A172 (cell line): ENCODE measurements around the gene SMARCA4. TPM values are rescaled to one million over a fixed set of nuclear protein-coding genes. Genes with fewer than 3 reads are reported as not detected.
"Not testable (repeated sequence)": the region's sequence is repeated elsewhere in the genome, so short reads cannot be mapped to it uniquely, and the experiment has no call there.

Source experiments
- DNase-seq: peaks from one replicate; pipeline ENCODE4 v3.0.0-alpha.2; 2015; ENCODE audit warnings: low spot score
- total RNA-seq: library from RNA; depleted of rRNA; stranded (reverse); fragments of >200 nt; shearing (Covaris generic); gene quantifications from 2 replicates; pipeline ENCODE4 v1.2.3, GENCODE V29; 2014

SMARCA4 gene
- total RNA-seq, 1 experiment from 2014 or later: 194 TPM

DNA sequence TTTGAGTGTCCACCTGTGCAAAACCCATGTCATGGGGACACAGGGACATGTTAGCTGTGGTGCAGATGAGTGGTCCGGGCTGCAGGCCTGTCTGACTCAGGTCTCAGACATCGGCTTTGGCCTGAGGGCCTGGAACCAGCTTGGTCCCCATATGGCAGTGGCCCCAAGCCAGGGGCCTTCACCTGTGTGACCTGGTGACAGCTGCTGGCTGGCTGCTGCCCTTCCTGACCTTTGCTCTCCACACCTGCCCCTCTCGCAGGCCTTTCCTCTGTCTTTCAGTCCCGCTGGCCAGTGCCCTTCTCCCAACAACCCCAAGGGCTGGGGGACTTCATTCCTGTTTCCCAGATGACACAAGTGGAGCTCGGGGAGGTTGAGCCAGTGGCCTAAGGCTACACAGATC is 105.5 kb downstream of the SMARCA4 start:
- DNase-seq: no peak

GRCh38 chr19:11067356-11068113 is 106.7 kb downstream of the SMARCA4 start:
- peak; percentile 45 for DNase-seq

- DNase-seq: no peak
Measured at GRCh38 chr19:11069561-11069960, 108.7 kb downstream of the SMARCA4 start.

DNA sequence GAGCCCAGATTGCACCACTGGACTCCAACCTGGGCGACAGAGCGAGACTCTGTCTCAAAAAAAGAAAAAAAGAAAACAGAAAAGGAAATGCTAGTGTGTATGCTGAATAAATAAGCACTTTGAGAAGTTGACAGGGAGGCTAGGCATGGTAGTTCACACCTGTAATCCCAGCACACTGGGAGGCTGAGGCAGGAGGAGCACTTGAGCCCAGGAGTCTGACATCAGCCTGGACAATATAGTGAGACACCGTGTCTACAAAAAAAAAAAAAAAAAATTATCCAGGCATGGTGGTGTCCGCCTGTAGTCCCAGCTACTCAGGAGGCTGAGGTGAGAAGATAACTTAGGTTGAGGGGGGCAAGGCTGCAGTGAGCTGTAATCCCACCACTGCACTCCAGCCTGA is 109.3 kb downstream of the SMARCA4 start:
- no peak for DNase-seq

GRCh38 chr19:11073568-11073967 is 112.7 kb downstream of the SMARCA4 start:
- DNase-seq: no peak

GRCh38 chr19:11076792-11077191 is 116.0 kb downstream of the SMARCA4 start:
- not testable (repeated sequence) for DNase-seq

- no peak for DNase-seq
Measured at GRCh38 chr19:11078893-11079292, 118.1 kb downstream of the SMARCA4 start.

GRCh38 chr19:11079999-11080398 is 119.2 kb downstream of the SMARCA4 start:
- DNase-seq: no peak

GRCh38 chr19:11087870-11088505 is 127.2 kb downstream of the SMARCA4 start:
- DNase-seq: no peak

DNA sequence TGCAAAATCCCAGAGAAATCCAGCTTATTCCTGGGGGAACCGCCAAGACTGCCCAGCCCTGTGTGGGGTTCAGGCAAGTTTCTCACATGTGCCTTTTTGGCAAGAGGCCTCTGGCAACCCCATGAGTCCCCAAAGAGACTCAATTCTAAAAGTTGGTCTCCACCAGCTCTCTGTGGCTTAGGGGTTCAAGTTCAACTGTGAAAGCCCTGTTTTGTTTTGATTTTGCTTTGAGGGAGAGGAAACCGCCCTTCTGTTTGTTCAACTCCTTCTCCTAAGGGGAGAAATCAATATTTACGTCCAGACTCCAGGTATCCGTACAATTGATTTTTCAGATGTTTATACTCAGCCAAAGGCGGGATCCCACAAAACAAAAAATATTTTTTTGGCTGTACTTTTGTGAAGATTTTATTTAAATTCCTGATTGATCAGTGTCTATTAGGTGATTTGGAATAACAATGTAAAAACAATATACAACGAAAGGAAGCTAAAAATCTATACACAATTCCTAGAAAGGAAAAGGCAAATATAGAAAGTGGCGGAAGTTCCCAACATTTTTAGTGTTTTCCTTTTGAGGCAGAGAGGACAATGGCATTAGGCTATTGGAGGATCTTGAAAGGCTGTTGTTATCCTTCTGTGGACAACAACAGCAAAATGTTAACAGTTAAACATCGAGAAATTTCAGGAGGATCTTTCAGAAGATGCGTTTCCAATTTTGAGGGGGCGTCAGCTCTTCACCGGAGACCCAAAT is 127.8 kb downstream of the SMARCA4 start:
- peak; percentile 27 for DNase-seq

GRCh38 chr19:11089254-11090013 is 128.6 kb downstream of the SMARCA4 start, which contains the start of gene LDLR:
LDLR (plus strand) TSS chr19:11089463; CDS start chr19:11089549, 86 bp downstream.
- DNase-seq: peak; percentile 97

DNA sequence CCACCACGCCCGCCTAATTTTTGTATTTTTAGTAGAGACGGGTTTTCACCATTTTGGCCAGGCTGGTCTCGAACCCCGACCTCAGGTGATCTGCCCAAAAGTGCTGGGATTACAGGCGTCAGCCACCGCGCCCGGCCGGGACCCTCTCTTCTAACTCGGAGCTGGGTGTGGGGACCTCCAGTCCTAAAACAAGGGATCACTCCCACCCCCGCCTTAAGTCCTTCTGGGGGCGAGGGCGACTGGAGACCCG is 129.1 kb downstream of the SMARCA4 start:
- DNase-seq: not testable (repeated sequence)

- peak; percentile 93 for DNase-seq
Measured at GRCh38 chr19:11090264-11090996, 129.6 kb downstream of the SMARCA4 start.

- DNase-seq: no peak
Measured at GRCh38 chr19:11090997-11091702, 130.3 kb downstream of the SMARCA4 start.

DNA sequence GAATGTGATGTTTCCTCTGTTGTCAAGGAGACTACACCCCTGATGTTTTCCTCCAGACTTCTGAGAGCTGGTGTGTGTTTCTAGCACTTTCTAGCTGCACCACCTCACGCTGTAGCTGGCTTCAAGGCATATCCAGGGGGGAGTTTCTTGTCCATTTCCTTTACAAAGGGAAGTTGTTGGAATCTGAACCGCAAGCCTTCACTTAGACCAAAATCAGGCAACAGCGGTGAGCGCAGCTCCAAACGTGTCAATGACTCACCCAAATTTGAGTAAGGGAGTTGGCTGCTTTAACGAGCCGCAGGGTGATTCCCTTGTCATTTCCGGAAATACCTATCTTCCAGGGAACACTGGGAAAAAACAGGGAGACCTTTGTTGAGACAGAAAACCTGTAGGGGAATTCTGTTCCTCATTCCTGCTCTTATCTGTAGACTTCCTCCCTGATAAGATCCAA is 130.9 kb downstream of the SMARCA4 start:
- DNase-seq: peak; percentile 99

GRCh38 chr19:11092181-11092538 is 131.3 kb downstream of the SMARCA4 start:
- DNase-seq: no peak

DNA sequence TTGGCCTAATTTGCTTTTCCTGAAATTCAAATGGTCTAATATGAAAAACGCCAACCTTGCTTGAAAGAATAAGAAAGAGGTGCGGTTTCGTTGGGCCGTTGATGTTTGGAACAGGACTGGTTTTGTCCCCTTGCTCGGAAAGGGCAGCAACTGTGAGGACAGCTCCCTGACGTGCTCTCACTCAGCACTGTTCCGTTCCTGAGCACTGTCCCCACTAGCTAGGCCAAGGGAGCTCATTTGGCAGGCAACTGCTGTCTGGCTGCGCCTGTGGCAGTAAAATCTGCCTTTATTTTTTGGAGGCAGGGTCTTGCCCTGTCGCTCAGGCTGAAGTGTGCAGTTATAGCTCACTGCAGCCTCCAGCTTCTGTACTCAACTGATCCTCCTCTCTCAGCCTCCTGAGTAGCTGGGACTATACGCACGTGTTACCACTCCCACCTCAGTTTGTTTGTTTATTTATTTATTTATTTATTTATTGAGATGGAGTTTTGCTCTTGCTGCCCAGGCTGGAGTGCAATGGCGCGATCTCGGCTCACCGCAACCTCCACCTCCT is 132.9 kb downstream of the SMARCA4 start:
- no peak for DNase-seq

DNA sequence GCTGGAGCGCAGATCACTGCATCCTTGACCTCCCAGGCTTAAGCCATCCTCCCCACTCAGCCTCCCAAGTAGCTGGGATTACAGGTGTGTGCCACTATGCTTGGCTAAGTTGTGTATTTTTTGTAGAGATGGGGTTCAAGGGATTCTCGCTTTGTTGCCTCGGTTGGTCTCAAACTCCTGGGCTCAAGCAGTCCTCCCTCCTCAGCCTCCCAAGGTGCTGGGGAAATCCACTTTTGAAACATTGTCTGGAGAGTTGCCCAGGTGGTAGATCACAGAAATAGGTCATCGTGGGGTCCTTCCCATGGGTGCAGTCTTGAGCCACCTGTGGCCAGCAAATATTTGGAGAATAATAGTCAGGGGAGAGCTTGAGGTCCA is 133.7 kb downstream of the SMARCA4 start:
- no peak for DNase-seq

DNA sequence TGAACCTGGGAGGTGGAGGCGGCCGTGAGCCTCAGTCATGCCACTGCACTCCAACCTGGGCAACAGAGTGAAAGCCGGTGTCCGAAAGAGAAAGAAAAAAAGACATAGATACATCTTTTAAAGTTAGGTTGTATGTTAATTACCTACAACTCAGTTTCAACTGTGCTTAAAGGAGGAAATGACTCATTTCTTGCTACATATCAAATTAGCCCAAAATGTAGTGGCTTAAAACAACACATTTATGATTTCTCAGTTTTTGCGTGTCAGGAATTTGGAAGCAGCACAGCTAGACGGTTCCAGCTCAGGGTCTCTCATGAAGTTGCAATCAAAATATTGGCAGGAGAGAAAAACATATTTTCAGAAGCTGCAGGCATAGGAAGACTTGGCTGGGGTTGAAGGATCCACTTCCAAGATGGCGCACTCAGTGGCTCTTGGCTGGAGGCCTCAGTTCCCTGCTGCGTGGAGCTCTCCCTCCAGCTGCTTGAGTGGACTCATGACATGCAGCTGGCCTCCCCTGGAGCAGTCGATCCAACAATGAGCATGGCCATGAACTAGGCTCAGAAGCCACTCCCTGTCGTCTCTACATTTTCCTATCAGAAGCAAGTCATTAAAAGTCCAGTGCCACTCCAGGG is 135.5 kb downstream of the SMARCA4 start:
- DNase-seq: peak; percentile 86

DNA sequence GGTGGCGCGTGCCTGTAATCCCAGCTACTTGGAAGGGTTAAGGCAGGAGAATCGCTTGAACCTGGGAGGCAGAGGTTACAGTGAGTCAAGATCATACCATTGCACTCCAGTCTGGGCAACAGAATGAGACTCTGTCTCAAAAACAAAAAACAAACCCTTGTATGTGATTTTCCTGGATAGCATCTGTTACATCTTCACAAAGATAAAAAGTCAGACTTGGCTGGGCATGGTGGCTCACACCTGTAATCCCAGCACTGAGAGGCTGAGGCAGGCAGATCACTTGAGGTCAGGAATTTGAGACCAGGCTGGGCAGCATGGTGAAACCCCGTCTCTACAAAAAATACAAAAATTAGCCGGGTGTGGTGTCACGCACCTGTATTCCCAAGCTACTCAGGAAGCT is 136.5 kb downstream of the SMARCA4 start:
- not testable (repeated sequence) for DNase-seq
